GM19468 (cell line): ENCODE data around the gene PCDHGA9.

ENCODE experiments used
- ATAC-seq: cut with Tn5 transposase; IDR thresholded peaks from one replicate; pipeline ENCODE4 v1.9.1; 2021; ENCODE audit warnings: mild to moderate bottlenecking, moderate library complexity, moderate number of reproducible peaks; ENCODE audit not compliant: unreplicated experiment; ENCODE audit errors: extremely low read depth

Gene PCDHGA9

GRCh38 chr5:141439411-141440141, 37.0 kb downstream of the PCDHGA9 start:
- no peak for ATAC-seq

- ATAC-seq = no peak
These were observed 37.8 kb downstream of the PCDHGA9 start for GRCh38 chr5:141440341-141440740.

GRCh38 chr5:141441571-141442170, 39.1 kb downstream of the PCDHGA9 start:
- no peak for ATAC-seq
